Urinary bladder (tissue), 4 donors: Measurements from ENCODE around the gene BACE2. TPM values are rescaled to one million over a fixed set of nuclear protein-coding genes. Genes with fewer than 3 reads are reported as not detected.
A peak's percentile ranks its signal among the peaks of the same experiment; 100 is the strongest.

Experiments
- DNase-seq: peaks from one replicate; pipeline ENCODE4 v3.0.0-alpha.2; 2015; ENCODE audit errors: extremely low spot score
- H3K27ac ChIP-seq: one replicate; pipeline ENCODE4 v1.5.1; 2013; ENCODE audit warnings: low read depth, mild to moderate bottlenecking, moderate library complexity
- H3K36me3 ChIP-seq: one replicate; pipeline ENCODE4 v1.6.1; 2013; ENCODE audit warnings: mild to moderate bottlenecking, moderate library complexity; ENCODE audit not compliant: insufficient read depth
- H3K4me1 ChIP-seq: one replicate; pipeline ENCODE4 v1.6.1; 2013; ENCODE audit warnings: mild to moderate bottlenecking, moderate library complexity; ENCODE audit not compliant: insufficient read depth
- H3K4me3 ChIP-seq: one replicate; pipeline ENCODE4 v1.5.1; 2013; ENCODE audit warnings: low read depth, low read length
- WGBS: extraction: QIAGEN DNeasy Blood & Tissue Kit; methylation state at CpG from one replicate; pipeline ENCODE4 v1.1.7; 2013; 5-methylcytosine and 5-hydroxymethylcytosine counted together
- polyA plus RNA-seq: library from polyadenylated mRNA; stranded (reverse); fragments of 200-250 nt; gene quantifications from one replicate; pipeline ENCODE4 v1.2.3, GENCODE V29; 2013
- total RNA-seq: library from RNA; depleted of rRNA; stranded (reverse); fragments of >200 nt; gene quantifications from one replicate; pipeline ENCODE4 v1.2.3, GENCODE V29; 2014
- donor health status: healthy with polysubstance abuse.
- donor health status: healthy.

The BACE2 gene
- total and polyA plus RNA-seq, 2 donors: 51.1 to 81.5 TPM

- no peak overlapping the region for H3K4me3 ChIP-seq
- H3K27ac ChIP-seq: no peak overlapping the region
- no peak for DNase-seq
- 79% methylated on average over 5 of the region's 5 CpGs for WGBS
- no peaks in the 10 kb centered on the region for H3K36me3 ChIP-seq
- no peaks in the 10 kb centered on the region for H3K4me1 ChIP-seq
Observed at GRCh38 chr21:41201385-41201784, 33.4 kb downstream of the BACE2 start.

- H3K27ac ChIP-seq: no peak overlapping the region
- no peak for DNase-seq
- no peaks in the 10 kb centered on the region for H3K4me1 ChIP-seq
- H3K36me3 ChIP-seq: no peaks in the 10 kb centered on the region
- H3K4me3 ChIP-seq: no peak overlapping the region
- 91% methylated on average over 3 of the region's 3 CpGs for WGBS
Observed at GRCh38 chr21:41204736-41205135, 36.8 kb downstream of the BACE2 start.

DNA sequence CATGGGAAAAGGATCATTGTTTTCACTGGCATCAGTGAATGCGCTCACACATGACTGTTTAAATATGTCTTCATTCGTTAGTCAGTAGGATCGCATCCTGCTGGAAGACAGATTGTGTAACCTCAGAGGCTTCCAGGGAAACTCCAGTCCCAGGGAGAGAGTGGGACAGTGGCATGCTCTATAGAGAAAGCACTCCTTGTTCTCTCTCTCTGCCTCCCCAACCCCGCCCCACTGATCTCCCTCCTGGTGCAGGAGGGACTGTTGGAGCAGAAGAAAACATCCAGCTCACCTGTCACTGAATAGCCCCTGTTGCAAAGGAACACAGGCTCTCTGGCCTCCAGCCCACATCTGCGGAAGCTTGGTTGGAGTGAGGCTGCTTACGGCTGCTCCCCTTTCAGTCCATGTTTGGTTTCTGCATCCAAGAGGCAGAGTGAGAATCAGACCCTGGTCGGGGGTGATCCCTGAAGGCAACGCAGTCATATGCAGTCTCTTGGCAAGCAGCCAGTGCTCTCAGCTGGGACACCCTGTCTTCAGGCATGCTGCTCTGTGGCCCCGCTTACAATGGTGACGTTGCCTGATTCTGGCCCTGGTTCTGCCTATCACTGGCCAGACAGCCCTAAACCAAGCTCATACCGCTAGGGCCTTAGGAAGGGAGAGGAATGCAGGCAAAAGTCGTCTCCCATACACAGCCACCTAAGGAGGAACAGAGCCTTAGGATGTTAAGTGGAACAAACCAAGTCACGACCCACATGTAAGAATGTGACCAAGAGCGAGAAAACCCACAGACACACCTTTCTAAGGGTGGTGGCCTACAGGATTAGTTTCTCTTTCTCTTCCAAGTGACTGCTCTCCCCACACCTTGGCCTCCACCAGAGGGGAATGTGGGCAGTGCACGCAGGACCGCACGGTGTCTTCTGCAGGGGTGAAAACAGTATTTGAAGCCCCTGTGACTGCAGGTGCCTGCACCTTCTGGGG, 39.7 kb downstream of the BACE2 start:
- Histone ChIP-seq H3K27ac (no peak overlapping the region), H3K4me3 (no peak overlapping the region), H3K36me3 (no peaks in the 10 kb centered on the region), H3K4me1 (no peaks in the 10 kb centered on the region)
- no peak for DNase-seq
- WGBS: 46% methylated on average over 17 of the region's 17 CpGs

GRCh38 chr21:41208376-41208763, 40.4 kb downstream of the BACE2 start:
- no peak for DNase-seq
- WGBS: 85% methylated on average over 6 of the region's 6 CpGs
- no peaks in the 10 kb centered on the region for H3K4me1 ChIP-seq
- H3K36me3 ChIP-seq: no peaks in the 10 kb centered on the region
- H3K4me3 ChIP-seq: no peak overlapping the region
- no peak overlapping the region for H3K27ac ChIP-seq

DNA sequence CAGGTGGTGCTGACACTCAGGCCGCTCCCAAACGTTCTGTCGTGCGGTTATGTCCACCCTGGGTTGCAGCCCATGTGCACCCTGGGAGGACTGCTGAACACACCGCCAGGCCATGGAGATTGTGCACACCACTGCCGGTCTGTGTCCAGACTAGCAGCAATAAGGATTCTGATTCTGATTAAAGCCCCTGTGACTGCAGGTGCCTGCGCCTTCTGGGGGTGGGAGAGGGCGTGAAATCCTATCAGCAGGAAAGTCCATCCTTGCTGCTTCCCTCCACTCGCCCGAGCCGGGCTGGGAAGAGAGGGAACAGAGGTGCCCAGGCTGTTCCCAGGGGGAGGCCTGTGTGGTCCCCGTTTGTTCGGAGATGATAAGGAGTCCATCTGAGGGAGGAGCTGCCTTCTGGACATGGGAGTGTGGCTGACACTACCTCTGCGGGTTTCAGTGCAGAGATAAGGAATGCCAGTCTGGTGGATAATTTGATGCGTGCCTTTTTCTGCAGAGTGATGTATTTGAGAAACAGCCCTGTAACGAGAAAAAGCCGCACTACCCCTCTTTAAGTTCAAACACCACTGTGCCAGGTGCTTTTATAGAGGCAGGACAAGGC, 41.2 kb downstream of the BACE2 start:
- no peak overlapping the region for H3K27ac ChIP-seq
- H3K4me1 ChIP-seq: no peaks in the 10 kb centered on the region
- no peaks in the 10 kb centered on the region for H3K36me3 ChIP-seq
- H3K4me3 ChIP-seq: no peak overlapping the region
- no peak for DNase-seq
- WGBS: 88% methylated on average over 17 of the region's 17 CpGs

GRCh38 chr21:41210426-41211059, 42.6 kb downstream of the BACE2 start:
- Histone ChIP-seq H3K4me1 (no peaks in the 10 kb centered on the region), H3K36me3 (no peaks in the 10 kb centered on the region), H3K4me3 (no peak overlapping the region), H3K27ac (no peak overlapping the region)
- DNase-seq: no peak
- WGBS: 81% methylated on average over 14 of the region's 14 CpGs

- Histone ChIP-seq H3K4me1 (no peaks in the 10 kb centered on the region), H3K4me3 (no peak overlapping the region), H3K27ac (no peak overlapping the region), H3K36me3 (no peaks in the 10 kb centered on the region)
- no peak for DNase-seq
- 91% methylated on average over 8 of the region's 8 CpGs for WGBS
Observed at GRCh38 chr21:41211060-41211805, 43.3 kb downstream of the BACE2 start.

DNA sequence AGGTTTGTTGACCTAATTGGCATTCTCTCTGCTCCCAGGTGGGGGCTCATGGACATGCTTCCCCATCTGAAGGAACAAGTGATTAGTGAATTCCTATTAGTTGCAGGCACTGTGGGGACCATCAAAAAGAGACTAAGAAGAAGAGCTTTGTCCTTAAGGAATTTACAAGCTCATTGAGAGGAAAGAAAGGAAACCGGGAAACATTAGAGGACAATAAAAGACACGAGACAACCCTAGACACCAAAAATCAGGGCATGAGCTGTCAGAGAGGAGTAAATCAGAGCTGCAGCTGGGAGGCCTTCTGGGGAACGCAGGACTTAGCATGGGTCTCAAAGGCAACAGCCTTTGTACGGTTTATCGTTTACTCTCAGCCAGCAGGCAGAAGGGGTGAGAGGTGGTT, 45.1 kb downstream of the BACE2 start:
- no peak overlapping the region for H3K4me3 ChIP-seq
- H3K36me3 ChIP-seq: no peaks in the 10 kb centered on the region
- no peaks in the 10 kb centered on the region for H3K4me1 ChIP-seq
- WGBS: 52% methylated on average over 5 of the region's 5 CpGs
- no peak overlapping the region for H3K27ac ChIP-seq
- DNase-seq: no peak

DNA sequence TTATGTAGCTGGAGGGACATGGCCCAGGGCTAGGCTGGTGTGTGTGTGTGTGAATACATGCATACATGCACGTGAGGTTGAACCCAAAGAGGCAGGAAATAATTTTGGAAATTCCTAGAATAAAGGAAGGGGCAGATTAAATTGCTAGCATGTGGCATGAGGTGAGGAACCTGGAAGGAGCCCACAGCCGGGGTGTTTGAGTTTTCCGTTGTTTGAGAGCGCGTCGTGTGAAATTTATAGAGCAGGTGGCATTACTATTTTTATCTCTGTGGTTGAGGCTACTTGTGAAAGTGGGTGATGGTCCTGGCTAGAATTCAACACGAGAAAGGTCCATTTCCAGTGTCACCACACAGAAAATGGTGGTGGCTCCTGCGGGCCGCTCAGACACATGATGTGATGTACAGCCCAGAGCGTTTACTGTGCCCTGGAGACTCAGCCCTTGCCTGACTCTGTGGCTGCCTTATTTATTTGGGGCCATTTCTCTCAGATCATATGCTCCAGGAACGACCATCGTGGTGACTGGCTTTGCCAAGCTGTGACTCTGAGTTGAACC, 48.0 kb downstream of the BACE2 start:
- 84% methylated on average over 12 of the region's 12 CpGs for whole genome bisulfite sequencing
- H3K27ac ChIP-seq: peak overlapping the region; percentile 25
- H3K4me1 ChIP-seq: no peaks in the 10 kb centered on the region
- H3K4me3 ChIP-seq: no peak overlapping the region
- no peak for DNase-seq
- no peaks in the 10 kb centered on the region for H3K36me3 ChIP-seq

GRCh38 chr21:41216486-41216885, 48.5 kb downstream of the BACE2 start:
- Histone ChIP-seq H3K4me3 (no peak overlapping the region), H3K36me3 (no peaks in the 10 kb centered on the region), H3K27ac (peak overlapping the region; percentile 25), H3K4me1 (no peaks in the 10 kb centered on the region)
- no peak for DNase-seq
- 86% methylated on average over 17 of the region's 17 CpGs for WGBS

DNA sequence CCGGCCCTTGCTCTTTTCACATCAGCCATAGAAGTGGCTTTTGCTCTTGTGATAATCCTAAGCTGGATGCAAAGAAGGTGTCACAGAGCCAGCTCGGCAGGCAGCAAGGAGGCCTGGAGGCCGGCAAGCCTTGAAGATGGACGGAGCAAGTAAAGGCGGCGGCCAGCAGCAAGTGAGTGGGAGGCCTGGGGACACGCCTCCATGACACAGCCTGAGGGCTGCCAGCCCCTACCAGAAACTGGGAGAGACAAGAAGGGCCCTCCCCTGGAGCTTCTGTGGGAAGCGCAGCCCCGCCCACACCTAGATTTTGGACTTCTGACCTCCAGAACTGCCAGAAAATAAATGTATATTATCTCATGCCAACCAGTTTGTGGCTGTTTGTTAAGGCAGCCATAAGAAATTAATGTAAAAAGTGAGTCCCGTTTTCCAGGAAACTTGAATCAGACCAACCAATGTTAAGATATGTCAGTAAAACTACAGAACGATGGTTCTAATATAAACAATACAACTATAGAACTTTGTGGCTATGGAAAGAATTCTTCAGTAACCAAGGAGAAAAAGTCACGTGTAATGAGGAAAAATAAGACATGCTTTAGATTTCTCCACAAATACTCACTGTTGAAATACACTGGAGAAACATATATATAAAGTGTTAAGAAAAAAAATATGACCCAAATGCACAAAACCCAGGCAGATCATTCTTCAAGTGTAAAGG, 49.9 kb downstream of the BACE2 start:
- Histone ChIP-seq H3K36me3 (no peaks in the 10 kb centered on the region), H3K4me1 (no peaks in the 10 kb centered on the region), H3K4me3 (no peak overlapping the region), H3K27ac (no peak overlapping the region)
- no peak for DNase-seq
- WGBS: 52% methylated on average over 12 of the region's 12 CpGs

GRCh38 chr21:41219498-41220207, 51.7 kb downstream of the BACE2 start:
- WGBS: 93% methylated on average over 14 of the region's 14 CpGs
- no peaks in the 10 kb centered on the region for H3K36me3 ChIP-seq
- DNase-seq: no peak

More at GRCh38 chr21:41219498-41220207, 51.7 kb downstream of the BACE2 start:
- Histone ChIP-seq H3K27ac (no peak overlapping the region), H3K4me3 (no peak overlapping the region), H3K4me1 (no peaks in the 10 kb centered on the region)
